Endothelial cell of umbilical vein (primary cell): ENCODE data around the gene PSD4.

Source experiments
- EZH2 ChIP-seq: IDR thresholded peaks from 2 replicates; pipeline ENCODE4 v1.6.1; 2012; ENCODE audit warnings: borderline replicate concordance, low read depth, mild to moderate bottlenecking, moderate library complexity, low read length, inconsistent platforms; ENCODE audit not compliant: severe bottlenecking
- MYC ChIP-seq: IDR thresholded peaks from one replicate; pipeline ENCODE4 v1.6.1; 2011; ENCODE audit warnings: mild to moderate bottlenecking, low read depth, low read length
- POLR2A ChIP-seq: IDR thresholded peaks from 2 replicates; pipeline ENCODE4 v1.6.1; 2012; ENCODE audit warnings: low read depth, mild to moderate bottlenecking, control low read depth, low read length
- POLR2AphosphoS5 ChIP-seq: IDR thresholded peaks from 2 replicates; pipeline ENCODE4 v1.6.1; 2012; ENCODE audit warnings: low read depth, mild to moderate bottlenecking, control low read depth, low read length, moderate library complexity; ENCODE audit not compliant: insufficient read depth
- TF ChIP-seq, protein P1 (sequence below), 2 donors: IDR thresholded peaks; 1 replicate in 1 of 2; 2 replicates in 1 of 2; pipeline ENCODE4 v1.5.1; 2011; ENCODE audit warnings: low read length in 2 of 2, mild to moderate bottlenecking in 2 of 2, moderate library complexity in 2 of 2, control low read depth in 1 of 2, inconsistent platforms in 1 of 2, low read depth in 1 of 2; ENCODE audit not compliant: insufficient read depth in 1 of 2; ENCODE audit errors: extremely low read depth in 1 of 2
- TF ChIP-seq, protein P2 (sequence below): IDR thresholded peaks from 2 replicates; pipeline ENCODE4 v1.6.1; 2011; ENCODE audit not compliant: insufficient read depth, insufficient read length

DNA sequence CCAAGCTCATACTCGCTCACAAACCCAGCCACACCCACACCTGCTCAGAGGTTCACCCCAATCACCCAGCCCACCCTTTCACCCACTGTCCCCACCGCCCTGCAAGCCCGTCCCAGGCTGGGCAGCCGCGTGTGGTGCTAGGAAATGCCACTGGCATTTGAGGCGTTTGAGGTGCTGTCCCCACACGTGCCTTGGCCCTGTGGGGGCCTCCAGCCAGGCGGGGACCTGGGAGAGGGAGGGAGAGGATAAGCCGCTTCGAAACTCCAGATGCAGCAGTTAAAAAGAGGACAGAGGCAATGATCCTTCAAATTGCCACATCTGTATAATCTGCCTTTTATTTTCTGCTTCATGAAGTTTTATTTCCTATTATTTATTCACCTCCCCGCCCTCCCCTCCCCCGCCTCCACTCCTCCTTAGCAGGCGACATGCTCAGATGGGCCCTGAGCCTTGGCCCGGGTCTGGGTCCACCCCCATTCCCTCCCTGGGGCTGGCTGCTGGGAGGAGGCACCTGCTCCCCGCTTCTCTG lies 35.9 kb downstream of the PSD4 start:
- no peak for TF ChIP-seq MYC
- TF ChIP-seq EZH2, result no peak
- TF ChIP-seq, protein P1, sequence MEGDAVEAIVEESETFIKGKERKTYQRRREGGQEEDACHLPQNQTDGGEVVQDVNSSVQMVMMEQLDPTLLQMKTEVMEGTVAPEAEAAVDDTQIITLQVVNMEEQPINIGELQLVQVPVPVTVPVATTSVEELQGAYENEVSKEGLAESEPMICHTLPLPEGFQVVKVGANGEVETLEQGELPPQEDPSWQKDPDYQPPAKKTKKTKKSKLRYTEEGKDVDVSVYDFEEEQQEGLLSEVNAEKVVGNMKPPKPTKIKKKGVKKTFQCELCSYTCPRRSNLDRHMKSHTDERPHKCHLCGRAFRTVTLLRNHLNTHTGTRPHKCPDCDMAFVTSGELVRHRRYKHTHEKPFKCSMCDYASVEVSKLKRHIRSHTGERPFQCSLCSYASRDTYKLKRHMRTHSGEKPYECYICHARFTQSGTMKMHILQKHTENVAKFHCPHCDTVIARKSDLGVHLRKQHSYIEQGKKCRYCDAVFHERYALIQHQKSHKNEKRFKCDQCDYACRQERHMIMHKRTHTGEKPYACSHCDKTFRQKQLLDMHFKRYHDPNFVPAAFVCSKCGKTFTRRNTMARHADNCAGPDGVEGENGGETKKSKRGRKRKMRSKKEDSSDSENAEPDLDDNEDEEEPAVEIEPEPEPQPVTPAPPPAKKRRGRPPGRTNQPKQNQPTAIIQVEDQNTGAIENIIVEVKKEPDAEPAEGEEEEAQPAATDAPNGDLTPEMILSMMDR (IDR thresholded peaks at IDR 0.05; ENCODE audit: extremely low read depth in 1 of 2, insufficient read depth in 1 of 2, low read depth in 1 of 2, low read length in 2 of 2), result no peak
- TF ChIP-seq, protein P2, sequence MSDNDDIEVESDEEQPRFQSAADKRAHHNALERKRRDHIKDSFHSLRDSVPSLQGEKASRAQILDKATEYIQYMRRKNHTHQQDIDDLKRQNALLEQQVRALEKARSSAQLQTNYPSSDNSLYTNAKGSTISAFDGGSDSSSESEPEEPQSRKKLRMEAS, result no peak
- no peak for TF ChIP-seq POLR2AphosphoS5
- TF ChIP-seq POLR2A, result no peak
